Esophagus squamous epithelium (tissue), 4 donors: ENCODE results near the gene TLE3.

ENCODE experiments used
- POLR2A ChIP-seq, 4 donors: fragments of 450-650 bp; IDR thresholded peaks; one replicate each; pipeline ENCODE4 v1.6.1; 2017; ENCODE audit warnings: antibody characterized with exemption in 4 of 4, mild to moderate bottlenecking in 4 of 4, moderate library complexity in 3 of 4
- TF ChIP-seq, protein P1 (sequence below), 6 experiments: fragments of 450-650 bp in 4 of 6; fragments of 200-600 bp in 2 of 6; sonication (generic) in 2 of 6; IDR thresholded peaks; one replicate each; pipeline ENCODE4 v1.5.1; 2016 to 2019; ENCODE audit warnings: antibody characterized with exemption in 6 of 6, mild to moderate bottlenecking in 4 of 6, moderate library complexity in 4 of 6

DNA sequence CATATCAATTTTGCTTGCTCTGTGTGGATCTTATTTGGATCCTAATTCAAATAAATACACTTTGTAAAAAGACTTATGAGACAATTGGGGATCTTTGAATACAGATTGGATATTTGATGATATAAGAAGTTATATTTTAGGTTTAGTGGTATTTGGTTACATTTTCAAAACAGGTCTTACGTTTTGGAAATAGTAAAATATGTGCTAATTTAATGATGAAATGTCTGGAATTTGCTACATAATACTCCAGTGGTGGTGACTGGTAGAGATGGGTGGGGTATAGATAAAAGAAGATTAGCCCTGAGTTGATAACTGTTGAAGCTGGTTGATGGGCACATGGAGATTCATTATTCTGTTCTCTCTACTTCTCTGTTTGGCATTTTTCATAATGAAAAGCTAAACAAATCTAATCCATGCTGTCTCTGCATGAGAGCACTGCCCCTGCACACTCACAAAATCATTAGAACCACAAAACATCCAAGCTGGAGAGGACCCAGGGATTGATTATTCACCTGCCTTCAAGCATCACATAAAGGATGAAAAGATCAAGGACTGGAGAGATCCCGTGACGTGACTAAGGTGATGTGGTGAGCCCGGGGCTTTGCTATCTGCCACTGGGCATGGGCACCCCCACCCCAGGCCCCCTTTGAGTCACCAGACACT is 58.9 kb downstream of the TLE3 start:
- TF ChIP-seq, protein P1, sequence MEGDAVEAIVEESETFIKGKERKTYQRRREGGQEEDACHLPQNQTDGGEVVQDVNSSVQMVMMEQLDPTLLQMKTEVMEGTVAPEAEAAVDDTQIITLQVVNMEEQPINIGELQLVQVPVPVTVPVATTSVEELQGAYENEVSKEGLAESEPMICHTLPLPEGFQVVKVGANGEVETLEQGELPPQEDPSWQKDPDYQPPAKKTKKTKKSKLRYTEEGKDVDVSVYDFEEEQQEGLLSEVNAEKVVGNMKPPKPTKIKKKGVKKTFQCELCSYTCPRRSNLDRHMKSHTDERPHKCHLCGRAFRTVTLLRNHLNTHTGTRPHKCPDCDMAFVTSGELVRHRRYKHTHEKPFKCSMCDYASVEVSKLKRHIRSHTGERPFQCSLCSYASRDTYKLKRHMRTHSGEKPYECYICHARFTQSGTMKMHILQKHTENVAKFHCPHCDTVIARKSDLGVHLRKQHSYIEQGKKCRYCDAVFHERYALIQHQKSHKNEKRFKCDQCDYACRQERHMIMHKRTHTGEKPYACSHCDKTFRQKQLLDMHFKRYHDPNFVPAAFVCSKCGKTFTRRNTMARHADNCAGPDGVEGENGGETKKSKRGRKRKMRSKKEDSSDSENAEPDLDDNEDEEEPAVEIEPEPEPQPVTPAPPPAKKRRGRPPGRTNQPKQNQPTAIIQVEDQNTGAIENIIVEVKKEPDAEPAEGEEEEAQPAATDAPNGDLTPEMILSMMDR (IDR thresholded peaks at IDR 0.05), result no peak
- no peak for TF ChIP-seq POLR2A (IDR thresholded peaks at IDR 0.05)
